GM12873 (cell line): Measurements from ENCODE around the gene PIPOX.

Experiments
- TF ChIP-seq, protein P1 (sequence below): IDR thresholded peaks from 2 replicates; pipeline ENCODE4 v1.5.1; 2012; ENCODE audit warnings: low read depth, mild to moderate bottlenecking, moderate library complexity, low read length, control low read depth; ENCODE audit not compliant: insufficient read depth; ENCODE audit errors: missing control alignments

PIPOX gene

GRCh38 chr17:29070308-29070707, 27.4 kb downstream of the PIPOX start:
- TF ChIP-seq, protein P1, sequence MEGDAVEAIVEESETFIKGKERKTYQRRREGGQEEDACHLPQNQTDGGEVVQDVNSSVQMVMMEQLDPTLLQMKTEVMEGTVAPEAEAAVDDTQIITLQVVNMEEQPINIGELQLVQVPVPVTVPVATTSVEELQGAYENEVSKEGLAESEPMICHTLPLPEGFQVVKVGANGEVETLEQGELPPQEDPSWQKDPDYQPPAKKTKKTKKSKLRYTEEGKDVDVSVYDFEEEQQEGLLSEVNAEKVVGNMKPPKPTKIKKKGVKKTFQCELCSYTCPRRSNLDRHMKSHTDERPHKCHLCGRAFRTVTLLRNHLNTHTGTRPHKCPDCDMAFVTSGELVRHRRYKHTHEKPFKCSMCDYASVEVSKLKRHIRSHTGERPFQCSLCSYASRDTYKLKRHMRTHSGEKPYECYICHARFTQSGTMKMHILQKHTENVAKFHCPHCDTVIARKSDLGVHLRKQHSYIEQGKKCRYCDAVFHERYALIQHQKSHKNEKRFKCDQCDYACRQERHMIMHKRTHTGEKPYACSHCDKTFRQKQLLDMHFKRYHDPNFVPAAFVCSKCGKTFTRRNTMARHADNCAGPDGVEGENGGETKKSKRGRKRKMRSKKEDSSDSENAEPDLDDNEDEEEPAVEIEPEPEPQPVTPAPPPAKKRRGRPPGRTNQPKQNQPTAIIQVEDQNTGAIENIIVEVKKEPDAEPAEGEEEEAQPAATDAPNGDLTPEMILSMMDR, result no peak

GRCh38 chr17:29070781-29071180, 27.8 kb downstream of the PIPOX start:
- TF ChIP-seq, protein P1, result no peak

DNA sequence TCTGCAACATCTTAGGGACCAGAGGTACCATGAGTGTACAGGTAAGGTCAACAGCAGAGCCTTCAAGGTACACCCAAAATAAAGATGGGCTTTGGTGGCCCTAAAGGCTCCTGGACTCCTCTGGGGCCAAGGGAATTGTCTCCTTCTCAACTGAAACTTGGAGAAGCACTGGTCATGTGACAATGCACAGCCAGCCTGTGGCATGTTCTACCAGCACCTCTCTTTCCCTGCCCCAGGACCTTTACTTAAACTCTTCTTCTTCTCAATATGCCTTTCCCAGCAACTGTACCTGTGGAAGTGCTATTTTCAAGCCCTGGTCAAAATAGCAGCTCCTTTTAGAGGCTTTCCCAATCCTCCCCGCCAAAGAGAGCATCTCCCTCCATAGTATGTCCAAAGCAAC, 28.4 kb downstream of the PIPOX start:
- TF ChIP-seq, protein P1, result no peak

DNA sequence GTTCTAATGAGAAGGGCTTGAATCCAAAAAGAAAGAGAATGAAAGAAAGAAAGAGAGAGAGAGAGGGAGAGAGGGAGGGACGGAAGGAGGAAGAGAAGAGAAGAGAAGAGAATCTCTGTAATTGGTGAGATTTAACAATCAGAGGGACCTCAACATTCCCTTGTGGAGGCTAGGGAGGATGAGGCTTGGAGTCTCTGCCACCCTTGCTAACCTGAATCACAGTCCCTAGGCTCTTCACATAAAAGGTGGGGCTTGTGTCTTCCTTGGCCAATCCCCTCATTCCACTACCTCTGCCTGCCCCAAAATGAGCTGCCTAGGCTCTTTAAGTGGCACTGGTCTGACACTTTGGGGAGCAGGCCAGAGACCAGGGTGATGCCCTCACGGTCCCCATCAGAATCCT, 30.1 kb downstream of the PIPOX start:
- TF ChIP-seq, protein P1, result no peak

- TF ChIP-seq, protein P1, result no peak
These were observed 30.6 kb downstream of the PIPOX start for GRCh38 chr17:29073520-29073919.

DNA sequence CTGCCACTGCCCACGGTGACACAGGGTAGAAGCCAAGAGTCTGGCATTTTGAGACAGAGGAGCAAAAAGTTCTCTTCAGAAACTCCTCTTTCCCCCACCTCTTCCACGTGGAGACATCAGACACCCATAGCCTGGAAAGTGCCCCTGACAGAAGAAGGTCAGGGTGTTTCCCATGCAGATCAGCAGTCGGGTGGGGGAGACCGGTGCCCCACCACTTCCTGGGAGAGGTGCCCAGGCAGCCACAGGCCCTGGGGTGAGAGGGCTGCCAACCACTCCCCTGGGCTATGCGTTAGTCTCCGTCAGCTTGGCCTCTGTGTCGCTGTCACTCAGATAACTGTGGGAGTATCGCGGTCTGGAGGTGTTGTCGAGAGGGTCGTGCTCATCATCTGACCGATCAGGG, 31.5 kb downstream of the PIPOX start:
- TF ChIP-seq, protein P1, result no peak

DNA sequence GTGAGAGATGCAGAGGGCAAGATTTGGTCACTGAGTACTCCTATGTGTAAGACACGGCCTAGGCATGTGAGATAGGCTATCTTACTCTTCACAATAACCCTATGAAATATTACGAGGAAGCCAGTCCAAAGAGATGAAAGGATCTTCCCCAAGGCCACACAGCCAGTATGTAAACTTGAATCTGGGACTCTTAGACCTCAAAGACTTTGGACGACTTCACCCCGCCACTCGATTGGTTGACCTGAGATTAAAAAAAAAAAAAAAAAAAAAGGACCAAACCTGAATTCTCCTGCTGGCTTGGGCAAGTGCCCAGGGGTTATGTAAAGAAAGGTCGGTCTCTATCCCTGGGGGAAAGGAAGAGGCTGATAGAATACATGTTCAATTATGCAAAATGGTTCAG, 33.1 kb downstream of the PIPOX start:
- TF ChIP-seq, protein P1, result no peak
